Cardiac muscle cell (in vitro differentiated cells and primary cell): ENCODE results near the gene B4GALT1. TPM values are rescaled to one million over a fixed set of nuclear protein-coding genes. Genes with fewer than 3 reads are reported as not detected.

ENCODE experiments used
- DNase-seq, 2 donors: peaks; one replicate each; pipeline versions ENCODE4 v3.0.0 to v3.0.0-alpha.2; 2010 to 2017; ENCODE audit warnings: low read depth in 1 of 2, low spot score in 1 of 2
- H3K27ac ChIP-seq: fragments of 200-600 bp; sonication (generic); 2 replicates; pipeline ENCODE4 v1.5.1; 2016
- H3K27me3 ChIP-seq: fragments of 200-600 bp; sonication (generic); 2 replicates; pipeline ENCODE4 v1.6.0; 2016; ENCODE audit warnings: control low read depth
- H3K36me3 ChIP-seq: fragments of 200-600 bp; sonication (generic); 2 replicates; pipeline ENCODE4 v1.5.1; 2016; ENCODE audit warnings: control low read depth
- H3K4me1 ChIP-seq: fragments of 200-600 bp; sonication (generic); 2 replicates; pipeline ENCODE4 v1.8.1; 2017; ENCODE audit warnings: low read depth, mild to moderate bottlenecking, mixed run types
- H3K4me3 ChIP-seq: fragments of 200-600 bp; sonication (generic); 2 replicates; pipeline ENCODE4 v1.5.1; 2016; ENCODE audit warnings: mild to moderate bottlenecking
- H3K9me3 ChIP-seq: fragments of 200-600 bp; sonication (generic); 2 replicates; pipeline ENCODE4 v1.5.1; 2017; ENCODE audit warnings: low read depth, mild to moderate bottlenecking, control low read depth
- CTCF ChIP-seq: IDR thresholded peaks from 2 replicates; pipeline ENCODE4 v1.5.1; 2012; ENCODE audit warnings: low read depth, mild to moderate bottlenecking, low read length
- polyA plus RNA-seq: library from polyadenylated mRNA; unstranded; fragments of >200 nt; fragmentation: Nextera tagmentation; extraction: Ambion mirVana; gene quantifications from 2 replicates; pipeline ENCODE4 v1.2.1, GENCODE V29; 2016
- total RNA-seq: library from RNA; depleted of rRNA; stranded (reverse); fragments of >200 nt; gene quantifications from 2 replicates; pipeline ENCODE4 v1.2.3, GENCODE V29; 2016

Gene B4GALT1
- total and polyA plus RNA-seq, 2 experiments from 2014 or later = 22.1 to 33.6 TPM

- Histone ChIP-seq H3K27ac (peak overlapping the region; percentile 84), H3K4me1 (peaks cover 21% of the 10 kb centered on the region), H3K36me3 (peaks cover 3% of the 10 kb centered on the region), H3K9me3 (no peaks in the 10 kb centered on the region), H3K27me3 (no peaks in the 10 kb centered on the region), H3K4me3 (no peak overlapping the region)
- no peak for TF ChIP-seq CTCF
- peak in 1 of 2 donors; percentile 82 for DNase-seq
These were observed 37.0 kb downstream of the B4GALT1 start for GRCh38 chr9:33129886-33130881.

GRCh38 chr9:33129251-33129885, 37.8 kb downstream of the B4GALT1 start:
- Histone ChIP-seq H3K4me1 (peaks cover 21% of the 10 kb centered on the region), H3K27me3 (no peaks in the 10 kb centered on the region), H3K9me3 (no peaks in the 10 kb centered on the region), H3K36me3 (peaks cover 3% of the 10 kb centered on the region), H3K4me3 (no peak overlapping the region), H3K27ac (peak overlapping the region; percentile 84)
- no peak for DNase-seq
- no peak for TF ChIP-seq CTCF

GRCh38 chr9:33128570-33128969, 38.6 kb downstream of the B4GALT1 start:
- H3K27ac ChIP-seq = peak overlapping the region; percentile 84
- no peaks in the 10 kb centered on the region for H3K27me3 ChIP-seq
- no peaks in the 10 kb centered on the region for H3K9me3 ChIP-seq
- peaks cover 21% of the 10 kb centered on the region for H3K4me1 ChIP-seq
- H3K36me3 ChIP-seq = peaks cover 3% of the 10 kb centered on the region
- H3K4me3 ChIP-seq = no peak overlapping the region
- DNase-seq = no peak
- TF ChIP-seq CTCF = no peak

GRCh38 chr9:33127881-33128280, 39.3 kb downstream of the B4GALT1 start:
- no peak overlapping the region for H3K4me3 ChIP-seq
- DNase-seq = no peak
- H3K27ac ChIP-seq = no peak overlapping the region
- TF ChIP-seq CTCF = no peak
- H3K36me3 ChIP-seq = peaks cover 3% of the 10 kb centered on the region
- H3K27me3 ChIP-seq = no peaks in the 10 kb centered on the region
- H3K9me3 ChIP-seq = no peaks in the 10 kb centered on the region
- peaks cover 21% of the 10 kb centered on the region for H3K4me1 ChIP-seq

- H3K27ac ChIP-seq = no peak overlapping the region
- no peak for TF ChIP-seq CTCF
- H3K4me1 ChIP-seq = peaks cover 12% of the 10 kb centered on the region
- H3K36me3 ChIP-seq = peaks cover 3% of the 10 kb centered on the region
- H3K4me3 ChIP-seq = no peak overlapping the region
- DNase-seq = peak in 1 of 2 donors; percentile 39
- H3K27me3 ChIP-seq = no peaks in the 10 kb centered on the region
- H3K9me3 ChIP-seq = no peaks in the 10 kb centered on the region
These were observed 41.0 kb downstream of the B4GALT1 start for GRCh38 chr9:33125871-33126823.
